Activated CD8-positive, alpha-beta T cell treated with anti-CD3 and anti-CD28 coated beads, Interleukin-2, amount 10 ng/mL, durations not matched to agents 7 days and 5 days (primary cell): ENCODE data around the gene MRFAP1L1. TPM values are rescaled to one million over a fixed set of nuclear protein-coding genes. Genes with fewer than 3 reads are reported as not detected.
"Not testable (repeated sequence)": the region's sequence is repeated elsewhere in the genome, so short reads cannot be mapped to it uniquely, and the experiment has no call there.

ENCODE experiments used
- ATAC-seq: fragments of 150-1000 bp; cut with Tn5 transposase; one replicate; pipeline ENCODE4 v1.10.0; 2021; ENCODE audit warnings: moderate library complexity
- CTCF ChIA-PET: fragments of 350-600 bp; sonication (Branson Sonifier 250); formaldehyde crosslinking; loops from one replicate; lab custom pipeline; 2021; ENCODE audit warnings: antibody characterized with exemption; lab: Charles Lee
- POLR2A ChIA-PET: fragments of 350-600 bp; sonication (Branson Sonifier 250); formaldehyde crosslinking; loops from one replicate; lab custom pipeline; 2021; ENCODE audit warnings: antibody characterized with exemption; lab: Charles Lee
- DNase-seq: peaks from one replicate; pipeline ENCODE4 v3.0.0-alpha.2; 2020
- H3K27ac Mint-ChIP-seq: one replicate; pipeline ENCODE4 v1.8.0; 2021; ENCODE audit warnings: mild to moderate bottlenecking, mixed read lengths
- H3K27me3 Mint-ChIP-seq: one replicate; pipeline ENCODE4 v1.8.0; 2021; ENCODE audit warnings: low read depth, mixed read lengths
- H3K36me3 Mint-ChIP-seq: one replicate; pipeline ENCODE4 v1.8.0; 2021; ENCODE audit warnings: low read depth, mixed read lengths
- H3K4me1 Mint-ChIP-seq: one replicate; pipeline ENCODE4 v1.8.0; 2021; ENCODE audit warnings: low read depth, mixed read lengths
- H3K4me3 Mint-ChIP-seq: one replicate; pipeline ENCODE4 v1.8.0; 2021; ENCODE audit warnings: mild to moderate bottlenecking, mixed read lengths
- H3K9me3 Mint-ChIP-seq: one replicate; pipeline ENCODE4 v1.8.0; 2022; ENCODE audit warnings: mixed read lengths; ENCODE audit not compliant: insufficient read depth
- total RNA-seq, 2 experiments: library from RNA; stranded (reverse); gene quantifications; one replicate each; pipeline ENCODE4 v1.2.3, GENCODE V29; 2021

Gene MRFAP1L1
- total RNA-seq, 2 experiments from 2014 or later = 65.5 to 67.4 TPM

DNA sequence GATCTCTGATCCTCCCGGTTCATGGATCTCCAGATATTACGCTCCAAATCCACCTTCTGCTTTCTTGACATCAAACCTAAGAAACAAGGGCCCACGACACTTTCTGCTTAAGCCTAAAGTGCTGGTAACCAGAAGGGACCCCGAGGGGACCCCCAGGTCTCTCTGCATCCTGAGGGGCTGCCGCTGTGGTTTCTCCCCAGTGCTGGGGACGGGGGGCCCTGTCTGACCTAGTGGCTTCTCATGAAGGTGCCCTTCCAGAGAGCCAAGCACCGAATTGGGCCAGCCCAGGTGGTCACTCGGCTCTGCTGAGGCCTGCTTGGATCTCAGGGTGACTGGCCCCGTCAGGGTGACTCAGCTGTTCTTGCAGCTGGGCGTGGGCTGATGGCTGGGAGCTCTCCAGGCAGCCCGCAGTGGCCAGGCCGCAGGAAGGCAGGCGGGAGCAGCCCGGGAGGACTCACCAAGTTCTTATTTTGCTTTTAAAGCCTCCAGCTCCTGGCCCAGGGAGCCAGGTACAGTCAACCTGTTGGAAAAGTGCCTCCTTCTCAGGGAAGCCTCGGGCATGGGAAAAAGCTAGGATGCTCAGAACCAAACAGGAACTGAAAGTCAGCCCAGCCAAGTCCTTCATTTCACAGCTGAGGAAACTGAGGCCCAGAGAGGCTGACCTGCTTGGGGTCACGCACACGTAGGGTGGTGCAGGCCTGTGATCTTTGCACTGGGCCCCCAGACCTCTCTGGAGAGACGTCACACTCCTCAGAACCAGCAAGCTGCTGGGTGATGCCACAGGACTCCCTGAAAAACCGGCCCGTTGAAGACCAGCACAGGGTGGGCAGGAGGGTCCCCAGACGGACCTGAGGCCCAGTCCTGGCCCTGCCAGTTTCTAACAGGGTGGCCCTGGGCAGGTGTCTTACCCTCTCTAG, 23.0 kb upstream of the MRFAP1L1 start:
- Mint-ChIP-seq H3K27ac (no peak overlapping the region), H3K36me3 (no peaks in the 10 kb centered on the region), H3K27me3 (peaks cover 5% of the 10 kb centered on the region), H3K4me3 (no peak overlapping the region), H3K4me1 (peaks cover 5% of the 10 kb centered on the region), H3K9me3 (no peaks in the 10 kb centered on the region)
- DNase-seq = no peak
- ChIA-PET POLR2A (no interaction called here), CTCF (no interaction called here)
- ATAC-seq = no peak

DNA sequence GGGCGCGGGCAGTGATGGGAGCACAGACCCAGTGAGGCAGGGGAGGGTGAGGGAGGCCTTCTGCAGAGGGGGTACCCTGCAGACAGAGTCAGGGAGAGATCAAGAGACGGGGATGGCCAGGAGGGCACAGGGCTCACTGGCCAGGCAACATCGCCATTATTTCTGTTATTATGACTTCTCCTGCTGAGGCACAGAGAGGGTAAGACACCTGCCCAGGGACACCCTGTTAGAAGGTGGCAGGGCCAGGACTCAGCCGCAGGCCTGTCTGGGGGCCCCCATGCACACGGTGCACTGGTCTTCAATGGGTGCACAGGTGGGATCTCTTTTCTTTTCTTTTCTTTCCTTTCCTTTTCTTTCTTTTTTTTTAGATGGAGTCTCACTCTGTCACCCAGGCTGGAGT, 22.1 kb upstream of the MRFAP1L1 start:
- Mint-ChIP-seq H3K36me3 (no peaks in the 10 kb centered on the region), H3K4me3 (no peak overlapping the region), H3K27me3 (peaks cover 5% of the 10 kb centered on the region), H3K27ac (no peak overlapping the region), H3K9me3 (no peaks in the 10 kb centered on the region), H3K4me1 (peaks cover 5% of the 10 kb centered on the region)
- DNase-seq (no peak), ATAC-seq (no peak)
- ChIA-PET CTCF (interaction anchor here (1.1 kb wide), 1 partner anchor 141 kb away, joined by 4 read pairs; no protein-coding TSS in a partner anchor), POLR2A (no interaction called here)

- no peak overlapping the region for H3K4me3 Mint-ChIP-seq
- H3K27me3 Mint-ChIP-seq = peaks cover 3% of the 10 kb centered on the region
- ATAC-seq (no peak), DNase-seq (no peak)
- CTCF ChIA-PET = interaction anchor here (1.1 to 1.5 kb wide), 2 partner anchors 11 to 142 kb away, joined by 3 to 4 read pairs; no protein-coding TSS in a partner anchor
- POLR2A ChIA-PET = no interaction called here
- H3K4me1 Mint-ChIP-seq = peaks cover 5% of the 10 kb centered on the region
- no peak overlapping the region for H3K27ac Mint-ChIP-seq
- H3K36me3 Mint-ChIP-seq = no peaks in the 10 kb centered on the region
- H3K9me3 Mint-ChIP-seq = no peaks in the 10 kb centered on the region
Measured at GRCh38 chr4:6731318-6731675, 21.6 kb upstream of the MRFAP1L1 start.

DNA sequence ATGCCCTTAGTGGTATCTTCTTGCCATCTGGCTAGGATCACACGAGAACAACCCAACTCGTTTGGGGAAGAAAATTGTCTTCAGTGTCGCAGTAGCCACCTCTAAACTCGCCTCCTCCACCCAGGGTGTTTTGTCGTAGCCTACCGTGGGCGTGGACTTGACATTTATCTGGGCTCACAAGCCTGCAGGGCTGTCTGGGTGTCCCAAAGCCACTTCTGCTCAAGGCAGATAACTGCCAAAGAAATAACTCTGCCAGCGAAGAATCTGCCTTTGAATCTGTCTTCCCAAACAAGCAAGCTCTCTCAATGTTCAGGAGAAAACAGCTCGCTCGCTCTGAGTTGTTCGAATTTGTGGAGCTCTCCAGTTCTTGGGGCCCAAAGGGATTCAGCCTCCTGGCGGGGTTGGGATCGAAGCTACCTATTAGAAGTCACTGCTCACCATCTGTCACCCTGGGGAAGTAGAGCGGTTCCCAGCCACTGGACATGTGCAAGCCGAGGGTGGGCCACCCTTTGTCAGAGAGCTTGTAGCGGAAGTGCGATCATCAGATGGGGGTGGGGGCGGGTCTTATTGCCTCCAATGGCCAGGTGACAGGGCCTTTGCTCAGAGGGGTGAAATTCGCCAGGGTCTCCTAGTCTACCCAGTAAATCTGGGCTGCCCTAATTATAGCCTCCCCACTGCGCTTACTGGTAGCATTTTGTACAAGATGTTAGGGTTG, 21.1 kb upstream of the MRFAP1L1 start:
- no peak for ATAC-seq
- POLR2A ChIA-PET = no interaction called here

DNA sequence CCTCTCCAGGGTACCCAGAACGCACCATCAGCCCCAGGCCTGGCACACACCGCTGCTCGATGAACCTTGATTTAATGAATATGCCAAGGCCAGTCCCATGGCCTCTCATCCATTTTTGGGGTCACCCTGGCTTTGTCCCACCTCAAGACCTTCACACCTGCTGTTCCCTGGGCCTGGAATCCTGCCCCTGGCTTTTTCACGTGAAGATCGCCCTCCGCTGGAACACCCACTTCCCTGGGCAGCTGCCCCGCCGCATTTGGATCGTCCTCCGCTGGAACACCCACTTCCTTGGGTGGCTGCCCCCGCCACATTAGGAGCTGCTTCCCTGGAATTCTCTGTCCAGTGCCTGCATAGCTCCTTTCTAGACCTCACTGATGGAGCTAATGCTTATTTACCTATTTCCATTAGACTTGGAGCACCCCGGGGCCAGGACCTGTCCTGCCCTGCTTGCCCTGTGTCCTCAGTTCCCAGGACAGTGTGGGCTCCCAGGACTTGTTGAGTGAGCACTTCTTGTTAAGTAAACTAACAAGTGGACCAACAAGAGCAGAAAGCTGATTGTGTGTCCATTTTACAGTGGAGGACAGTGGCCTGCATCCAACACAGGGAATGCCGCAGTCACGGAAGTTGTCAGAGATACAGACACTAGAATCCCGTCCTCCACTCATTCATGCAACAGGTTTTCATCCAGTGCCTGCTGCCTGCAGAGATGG, 18.8 kb upstream of the MRFAP1L1 start:
- H3K27me3 Mint-ChIP-seq = no peaks in the 10 kb centered on the region
- POLR2A ChIA-PET = no interaction called here
- no peaks in the 10 kb centered on the region for H3K9me3 Mint-ChIP-seq
- H3K36me3 Mint-ChIP-seq = no peaks in the 10 kb centered on the region
- H3K4me3 Mint-ChIP-seq = no peak overlapping the region
- H3K27ac Mint-ChIP-seq = no peak overlapping the region
- ATAC-seq = no peak
- peaks cover 7% of the 10 kb centered on the region for H3K4me1 Mint-ChIP-seq
- CTCF ChIA-PET = no interaction called here
- DNase-seq = no peak

More for the DNA sequence above, 21.1 kb upstream of the MRFAP1L1 start:
- no peak overlapping the region for H3K27ac Mint-ChIP-seq
- H3K36me3 Mint-ChIP-seq = no peaks in the 10 kb centered on the region
- DNase-seq = no peak
- H3K27me3 Mint-ChIP-seq = peaks cover 3% of the 10 kb centered on the region
- CTCF ChIA-PET = interaction anchor here (0.7 to 1.5 kb wide), 3 partner anchors 8 to 142 kb away, joined by 3 to 4 read pairs (median 3); no protein-coding TSS in a partner anchor
- H3K4me3 Mint-ChIP-seq = no peak overlapping the region
- H3K4me1 Mint-ChIP-seq = peaks cover 5% of the 10 kb centered on the region
- no peaks in the 10 kb centered on the region for H3K9me3 Mint-ChIP-seq

DNA sequence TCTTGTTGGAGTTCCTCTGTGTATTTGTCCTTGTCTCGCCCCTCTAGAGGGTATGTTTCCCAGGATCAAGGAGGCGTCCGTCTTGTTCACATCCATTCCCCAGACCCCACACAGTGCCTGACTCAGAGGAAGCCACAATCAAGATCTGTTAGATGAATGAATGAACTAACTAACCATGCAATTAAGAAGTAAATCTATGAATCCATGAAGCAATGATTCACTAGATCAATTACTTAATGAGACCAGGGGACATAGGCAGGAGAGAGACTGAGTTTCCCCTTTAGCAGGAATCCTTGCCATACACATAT, 18.2 kb upstream of the MRFAP1L1 start:
- Mint-ChIP-seq H3K27me3 (no peaks in the 10 kb centered on the region), H3K4me3 (no peak overlapping the region), H3K9me3 (no peaks in the 10 kb centered on the region), H3K36me3 (no peaks in the 10 kb centered on the region), H3K27ac (no peak overlapping the region), H3K4me1 (peaks cover 7% of the 10 kb centered on the region)
- POLR2A ChIA-PET = interaction anchor here (1.2 kb wide), 1 partner anchor 11 kb away, joined by 3 read pairs; no protein-coding TSS in a partner anchor
- no peak for ATAC-seq
- CTCF ChIA-PET = interaction anchor here (1.1 to 1.4 kb wide), 2 partner anchors 146 to 155 kb away, joined by 3 to 4 read pairs; no protein-coding TSS in a partner anchor
- DNase-seq = no peak

GRCh38 chr4:6727081-6727942, 17.6 kb upstream of the MRFAP1L1 start:
- ChIA-PET POLR2A (interaction anchor here (1.2 kb wide), 1 partner anchor 11 kb away, joined by 3 read pairs; no protein-coding TSS in a partner anchor), CTCF (interaction anchor here (0.6 to 1.4 kb wide), 4 partner anchors 17 to 220 kb away, joined by 3 to 4 read pairs (median 4); no protein-coding TSS in a partner anchor)
- ATAC-seq (no peak), DNase-seq (no peak)
- Mint-ChIP-seq H3K27me3 (no peaks in the 10 kb centered on the region), H3K4me1 (peaks cover 7% of the 10 kb centered on the region), H3K4me3 (no peak overlapping the region), H3K27ac (no peak overlapping the region), H3K9me3 (no peaks in the 10 kb centered on the region), H3K36me3 (no peaks in the 10 kb centered on the region)

DNA sequence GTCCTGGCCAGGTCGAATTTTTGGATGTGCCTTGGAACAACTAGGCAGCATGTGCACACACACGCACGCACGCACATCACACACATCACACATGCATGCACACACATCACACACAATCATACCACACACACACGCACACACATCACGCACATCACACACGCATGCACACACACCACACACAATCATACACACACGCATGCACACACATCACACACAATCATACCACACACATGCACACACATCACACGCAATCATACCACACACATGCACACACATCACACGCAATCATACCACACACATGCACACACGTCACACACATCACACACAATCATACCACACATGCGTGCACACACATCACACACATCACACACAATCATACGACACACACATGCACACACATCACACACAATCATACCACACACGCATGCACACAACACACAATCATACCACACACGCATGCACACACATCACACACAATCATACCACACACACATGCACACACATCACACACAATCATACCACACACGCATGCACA, 15.8 kb upstream of the MRFAP1L1 start:
- H3K27me3 Mint-ChIP-seq, H3K4me1 Mint-ChIP-seq, H3K9me3 Mint-ChIP-seq, H3K36me3 Mint-ChIP-seq, H3K4me3 Mint-ChIP-seq, H3K27ac Mint-ChIP-seq, DNase-seq, POLR2A ChIA-PET, ATAC-seq: not testable (repeated sequence)
- CTCF ChIA-PET = interaction anchor here (2.2 kb wide), 1 partner anchor 148 kb away, joined by 8 read pairs; no protein-coding TSS in a partner anchor

DNA sequence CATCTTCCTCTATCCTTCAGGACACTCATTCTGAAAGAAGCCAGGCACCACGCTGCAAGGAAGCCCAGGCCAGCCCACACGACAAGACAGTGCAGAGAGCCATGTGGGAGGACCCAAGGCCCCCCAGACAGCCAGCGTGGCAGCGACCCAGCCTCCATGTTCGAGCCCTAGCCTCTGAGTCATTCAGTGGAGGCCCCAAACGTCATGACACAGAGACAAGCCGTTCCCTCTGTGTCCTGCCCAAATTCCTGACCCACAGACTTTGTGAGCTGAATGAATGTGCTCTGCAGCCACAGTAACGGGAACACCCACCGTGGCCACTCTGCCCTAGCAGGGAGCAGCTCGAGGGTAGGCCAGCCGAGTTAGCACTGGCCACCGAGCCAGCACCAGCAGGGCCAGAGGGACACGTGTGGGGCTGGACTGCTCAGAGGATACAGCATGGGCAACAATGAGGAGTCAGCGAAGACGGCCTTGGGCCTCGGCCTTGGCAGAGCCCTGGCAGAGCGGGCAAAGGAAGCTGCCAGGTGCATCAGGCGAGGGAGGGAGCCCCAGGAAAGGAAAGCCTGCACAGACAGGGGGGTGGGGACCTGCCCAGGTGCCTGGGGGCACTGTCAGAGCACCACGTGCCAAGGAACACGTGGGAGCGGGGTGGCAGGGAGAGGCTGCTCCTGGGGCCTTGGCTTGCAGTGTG, 14.9 kb upstream of the MRFAP1L1 start:
- peaks cover 3% of the 10 kb centered on the region for H3K27me3 Mint-ChIP-seq
- no peak overlapping the region for H3K27ac Mint-ChIP-seq
- H3K36me3 Mint-ChIP-seq = no peaks in the 10 kb centered on the region
- no peaks in the 10 kb centered on the region for H3K9me3 Mint-ChIP-seq
- ChIA-PET POLR2A (no interaction called here), CTCF (interaction anchor here (2.2 kb wide), 1 partner anchor 149 kb away, joined by 8 read pairs; no protein-coding TSS in a partner anchor)
- DNase-seq (no peak), ATAC-seq (no peak)
- no peak overlapping the region for H3K4me3 Mint-ChIP-seq
- peaks cover 13% of the 10 kb centered on the region for H3K4me1 Mint-ChIP-seq

GRCh38 chr4:6723851-6724250, 14.2 kb upstream of the MRFAP1L1 start:
- Mint-ChIP-seq H3K9me3 (no peaks in the 10 kb centered on the region), H3K4me1 (peaks cover 19% of the 10 kb centered on the region), H3K27ac (no peak overlapping the region), H3K27me3 (peaks cover 3% of the 10 kb centered on the region), H3K36me3 (peaks cover 5% of the 10 kb centered on the region), H3K4me3 (no peak overlapping the region)
- DNase-seq = no peak
- no peak for ATAC-seq
- ChIA-PET CTCF (interaction anchor here (2.2 kb wide), 1 partner anchor 150 kb away, joined by 8 read pairs; no protein-coding TSS in a partner anchor), POLR2A (no interaction called here)
